AG04450 (cell line): ENCODE measurements around the gene ZBTB7C. TPM values are rescaled to one million over a fixed set of nuclear protein-coding genes. Genes with fewer than 3 reads are reported as not detected.

Source experiments
- CTCF ChIA-PET: fragments of 300-600, 350-600 bp; formaldehyde crosslinking; extraction: SDS; loops from one replicate; lab custom pipeline; 2022; ENCODE audit warnings: antibody characterized with exemption, inconsistent platforms; lab: Charles Lee
- POLR2A ChIA-PET: fragments of 350-600 bp; formaldehyde crosslinking; extraction: SDS; loops from one replicate; lab custom pipeline; 2021; ENCODE audit warnings: antibody characterized with exemption, inconsistent platforms; lab: Yijun Ruan, JAX
- DNase-seq: peaks from one replicate; pipeline ENCODE4 v3.0.0-alpha.2; 2011; ENCODE audit warnings: low read depth, low spot score
- H3K27ac ChIP-seq: one replicate; pipeline ENCODE4 v1.5.1; 2012; ENCODE audit warnings: low read depth, low read length, control low read depth
- H3K27me3 ChIP-seq: one replicate; pipeline ENCODE4 v1.6.0; 2012; ENCODE audit warnings: low read length; ENCODE audit not compliant: control insufficient read depth, insufficient read depth
- H3K4me3 ChIP-seq: 2 replicates; pipeline ENCODE4 v1.5.1; 2011; ENCODE audit warnings: mild to moderate bottlenecking, low read depth, low read length, control low read depth
- H3K9me3 ChIP-seq: 2 replicates; pipeline ENCODE4 v1.5.1; 2012; ENCODE audit warnings: low read length; ENCODE audit not compliant: control insufficient read depth, insufficient read depth
- polyA plus RNA-seq: library from polyadenylated mRNA; depleted of rRNA; stranded (reverse); fragments of >200 nt; gene quantifications from 2 replicates; pipeline ENCODE4 v1.2.3, GENCODE V29; 2011
- TF ChIP-seq, protein P1 (sequence below): IDR thresholded peaks from 2 replicates; pipeline ENCODE4 v1.5.1; 2011; ENCODE audit warnings: low read depth, low read length, control low read depth, inconsistent platforms

The ZBTB7C gene
- polyA plus RNA-seq, 1 experiment = not detected

DNA sequence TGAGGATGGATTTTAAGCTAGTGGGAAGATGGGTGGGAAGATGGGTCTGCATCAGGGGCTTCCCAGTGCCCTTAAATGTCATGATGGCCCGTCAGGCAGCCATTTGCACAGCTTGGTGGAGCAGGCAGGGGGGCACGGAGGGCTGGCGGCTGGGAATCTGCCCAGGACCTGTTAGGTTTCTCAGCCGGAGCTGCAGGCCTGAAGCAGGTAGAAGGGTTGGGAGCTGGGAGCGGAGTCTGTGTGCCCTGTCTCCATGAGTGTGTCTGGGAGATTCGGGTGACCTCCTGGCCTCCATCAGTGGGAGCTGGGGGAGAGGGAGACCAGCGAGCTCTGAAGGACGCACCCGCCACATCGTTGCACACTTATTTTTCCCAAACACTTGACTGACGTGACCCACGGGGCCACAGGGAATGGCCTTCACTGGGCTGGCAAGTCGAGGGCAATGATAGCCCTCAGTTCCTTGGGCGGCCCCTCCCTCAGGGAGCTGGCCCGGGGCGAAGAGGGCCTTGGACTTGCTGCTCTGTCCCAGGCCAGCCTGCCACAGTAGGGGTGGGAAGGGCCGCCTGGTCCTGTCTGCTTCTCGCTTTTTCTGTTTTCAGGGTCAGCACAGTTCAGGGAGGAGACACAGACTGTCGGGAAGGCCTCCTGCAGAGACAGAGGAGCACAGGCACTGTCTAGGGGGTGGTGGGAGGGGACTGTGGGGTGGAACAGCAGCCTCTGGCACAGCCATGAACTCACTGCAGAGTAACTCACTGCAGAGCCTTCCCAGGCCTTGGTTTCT, 236.8 kb downstream of the ZBTB7C start:
- Histone ChIP-seq H3K9me3 (no peaks in the 10 kb centered on the region), H3K27ac (no peak overlapping the region), H3K4me3 (no peak overlapping the region), H3K27me3 (no peaks in the 10 kb centered on the region)
- TF ChIP-seq, protein P1, sequence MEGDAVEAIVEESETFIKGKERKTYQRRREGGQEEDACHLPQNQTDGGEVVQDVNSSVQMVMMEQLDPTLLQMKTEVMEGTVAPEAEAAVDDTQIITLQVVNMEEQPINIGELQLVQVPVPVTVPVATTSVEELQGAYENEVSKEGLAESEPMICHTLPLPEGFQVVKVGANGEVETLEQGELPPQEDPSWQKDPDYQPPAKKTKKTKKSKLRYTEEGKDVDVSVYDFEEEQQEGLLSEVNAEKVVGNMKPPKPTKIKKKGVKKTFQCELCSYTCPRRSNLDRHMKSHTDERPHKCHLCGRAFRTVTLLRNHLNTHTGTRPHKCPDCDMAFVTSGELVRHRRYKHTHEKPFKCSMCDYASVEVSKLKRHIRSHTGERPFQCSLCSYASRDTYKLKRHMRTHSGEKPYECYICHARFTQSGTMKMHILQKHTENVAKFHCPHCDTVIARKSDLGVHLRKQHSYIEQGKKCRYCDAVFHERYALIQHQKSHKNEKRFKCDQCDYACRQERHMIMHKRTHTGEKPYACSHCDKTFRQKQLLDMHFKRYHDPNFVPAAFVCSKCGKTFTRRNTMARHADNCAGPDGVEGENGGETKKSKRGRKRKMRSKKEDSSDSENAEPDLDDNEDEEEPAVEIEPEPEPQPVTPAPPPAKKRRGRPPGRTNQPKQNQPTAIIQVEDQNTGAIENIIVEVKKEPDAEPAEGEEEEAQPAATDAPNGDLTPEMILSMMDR = no peak
- ChIA-PET CTCF (interaction anchor here (0.6 kb wide), 1 partner anchor 79 kb away, joined by 3 read pairs; no protein-coding TSS in a partner anchor), POLR2A (no interaction called here)
- no peak for DNase-seq

DNA sequence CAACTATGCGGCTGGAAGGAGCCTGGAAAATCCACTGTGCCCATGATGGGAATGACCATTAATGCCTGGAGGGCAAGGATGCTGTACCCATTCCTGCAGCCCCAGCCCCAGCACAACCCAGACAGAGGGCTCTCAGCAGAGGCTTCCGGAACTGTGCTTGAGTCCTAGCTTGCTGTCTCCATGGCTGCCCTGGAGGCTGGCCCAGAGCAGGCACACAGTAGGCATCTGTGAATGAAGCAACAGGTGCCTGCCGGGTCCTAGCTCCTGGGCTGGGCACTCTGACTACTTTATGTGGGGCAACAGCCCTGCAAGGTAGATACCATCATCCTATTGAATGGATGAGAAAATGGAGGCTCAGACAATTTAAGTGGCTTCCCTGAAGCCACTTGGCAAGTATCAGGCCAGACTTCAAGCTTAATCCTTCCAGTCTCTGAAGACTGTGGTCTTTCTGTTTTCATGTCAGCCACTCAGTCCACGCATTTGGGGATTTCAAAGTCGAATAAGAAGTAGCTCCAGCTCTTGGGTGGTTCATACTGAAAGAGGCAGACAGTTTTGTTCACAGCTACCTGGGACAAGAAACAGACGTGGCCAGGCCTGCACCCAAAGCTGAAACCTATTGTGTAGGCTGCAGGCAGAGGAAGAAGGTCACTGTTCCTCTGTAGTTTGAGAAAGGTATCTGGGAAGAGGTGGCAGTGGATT, 237.5 kb downstream of the ZBTB7C start:
- no peak overlapping the region for H3K27ac ChIP-seq
- peaks cover 7% of the 10 kb centered on the region for H3K27me3 ChIP-seq

DNA sequence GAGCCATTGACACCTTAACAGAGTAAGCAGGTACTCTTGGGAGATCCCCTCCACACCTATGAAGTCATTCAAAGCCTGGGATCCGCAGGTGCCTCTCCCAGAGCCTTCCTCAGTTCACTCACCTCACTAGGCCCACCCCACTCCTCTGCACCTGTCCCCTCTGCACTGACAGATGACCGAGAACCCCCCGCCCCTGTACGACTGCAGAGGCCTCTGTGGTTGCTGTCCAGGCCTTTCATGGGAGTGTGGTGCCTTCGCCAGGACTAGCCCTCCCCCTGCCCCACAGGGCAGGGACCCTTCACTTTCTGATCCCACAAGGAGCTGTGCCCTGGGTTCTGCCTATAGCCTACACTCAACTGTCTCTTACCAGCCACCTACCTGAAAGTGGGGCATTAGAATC, 238.5 kb downstream of the ZBTB7C start:
- Histone ChIP-seq H3K4me3 (no peak overlapping the region), H3K9me3 (no peaks in the 10 kb centered on the region), H3K27ac (no peak overlapping the region), H3K27me3 (peaks cover 10% of the 10 kb centered on the region)
- POLR2A ChIA-PET = no interaction called here
- TF ChIP-seq, protein P1 = no peak
- no peak for DNase-seq
- CTCF ChIA-PET = no interaction called here

More for the DNA sequence above, 237.5 kb downstream of the ZBTB7C start:
- TF ChIP-seq, protein P1 = no peak
- DNase-seq = no peak
- POLR2A ChIA-PET = no interaction called here
- Histone ChIP-seq H3K4me3 (no peak overlapping the region), H3K9me3 (no peaks in the 10 kb centered on the region)
- CTCF ChIA-PET = interaction anchor here (0.6 kb wide), 1 partner anchor 80 kb away, joined by 3 read pairs; no protein-coding TSS in a partner anchor

DNA sequence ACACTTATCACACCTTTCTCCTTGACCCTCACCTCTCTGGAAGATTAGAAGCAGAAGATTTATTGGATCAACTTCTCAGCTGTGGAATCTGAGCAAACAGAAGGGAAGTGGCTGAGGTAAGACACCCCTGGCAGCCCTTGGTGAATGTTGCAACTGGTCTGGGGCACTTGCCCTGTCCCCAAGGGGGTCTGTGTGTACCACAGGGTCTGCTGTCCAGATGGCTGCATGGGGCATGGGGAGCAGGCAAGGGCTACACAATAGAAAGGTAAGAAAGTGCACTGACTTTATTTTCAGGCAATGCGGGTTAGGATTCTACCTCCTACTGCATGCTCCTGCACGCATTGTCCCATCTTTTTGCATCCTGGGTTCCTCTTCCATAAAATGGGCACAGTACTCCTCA, 240.3 kb downstream of the ZBTB7C start:
- no peak for DNase-seq
- TF ChIP-seq, protein P1 = no peak
- Histone ChIP-seq H3K27ac (no peak overlapping the region), H3K4me3 (no peak overlapping the region), H3K27me3 (peaks cover 11% of the 10 kb centered on the region), H3K9me3 (no peaks in the 10 kb centered on the region)
- POLR2A ChIA-PET = no interaction called here
- CTCF ChIA-PET = no interaction called here

DNA sequence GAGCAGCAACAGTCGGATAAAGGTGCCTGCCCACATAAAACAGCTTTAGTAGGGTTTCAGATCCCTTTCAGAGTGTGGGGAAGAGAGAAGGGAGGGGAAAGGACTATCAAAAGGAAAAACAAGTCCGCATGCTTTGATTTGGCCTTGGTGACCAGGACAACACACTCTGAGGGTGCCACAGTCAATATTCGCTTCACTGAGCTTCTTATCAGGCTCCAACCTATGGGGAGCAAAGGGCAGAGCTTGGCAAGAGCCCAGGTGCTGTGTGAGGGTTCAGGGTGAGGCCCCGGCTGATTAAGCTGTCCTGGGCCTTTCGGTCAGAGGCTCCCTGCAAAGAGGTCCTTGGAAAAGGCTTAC, 241.3 kb downstream of the ZBTB7C start:
- no peak for DNase-seq
- Histone ChIP-seq H3K27me3 (peaks cover 14% of the 10 kb centered on the region), H3K4me3 (no peak overlapping the region), H3K27ac (no peak overlapping the region), H3K9me3 (no peaks in the 10 kb centered on the region)
- CTCF ChIA-PET = no interaction called here
- POLR2A ChIA-PET = no interaction called here
- TF ChIP-seq, protein P1 = no peak
